Activated effector memory CD4-positive, alpha-beta T cell treated with anti-CD3 and anti-CD28 coated beads, Interleukin-2, amount 50 U/mL, for 16 hours (primary cell): ENCODE measurements around the gene ANO10.
"Not testable (repeated sequence)": the region's sequence is repeated elsewhere in the genome, so short reads cannot be mapped to it uniquely, and the experiment has no call there.

Source experiments
- DNase-seq: peaks from one replicate; pipeline ENCODE4 v3.0.0-alpha.2; 2020

The ANO10 gene

GRCh38 chr3:43624619-43625305 lies 3.0 kb upstream of the ANO10 start:
- no peak for DNase-seq

- no peak for DNase-seq
Measured at GRCh38 chr3:43620831-43621655, 768 bp downstream of the ANO10 start.

DNA sequence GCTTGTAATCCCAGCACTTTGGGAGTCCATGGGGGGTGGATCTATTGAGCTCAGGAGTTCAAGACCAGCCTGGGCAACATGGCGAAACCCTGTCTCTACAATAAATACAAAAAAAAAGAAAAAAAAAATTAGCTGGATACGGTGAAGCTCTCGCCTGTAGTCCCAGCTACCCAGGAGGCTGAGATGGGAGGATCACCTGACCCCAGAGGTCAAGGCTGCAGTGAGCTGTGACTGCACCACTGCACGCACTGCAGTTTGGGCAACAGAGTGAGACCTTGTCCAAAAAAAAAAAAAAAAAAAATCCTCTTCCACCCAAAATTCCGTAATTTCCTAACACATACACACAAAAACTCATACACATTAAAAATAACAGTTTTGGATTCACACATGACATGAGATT lies 2.2 kb downstream of the ANO10 start:
- no peak for DNase-seq

DNA sequence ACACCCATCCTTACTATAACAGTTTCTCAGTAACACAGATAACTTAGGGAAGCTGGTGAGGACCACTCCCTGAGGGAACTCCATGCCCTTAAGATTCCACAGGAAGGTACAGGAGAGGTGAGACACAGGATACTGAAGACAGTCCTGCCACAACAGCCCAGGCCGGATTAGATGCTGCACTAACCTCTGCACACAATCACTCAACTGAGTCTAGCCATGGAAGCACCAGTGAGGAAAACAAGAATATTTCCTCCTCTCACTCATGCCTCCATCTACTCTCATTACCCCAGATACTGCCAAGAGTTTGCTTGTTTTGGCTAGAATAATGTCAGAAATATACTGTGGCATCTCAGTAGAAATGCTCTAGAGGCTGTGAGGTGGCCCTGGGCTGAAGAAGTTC lies 3.7 kb downstream of the ANO10 start:
- no peak for DNase-seq

DNA sequence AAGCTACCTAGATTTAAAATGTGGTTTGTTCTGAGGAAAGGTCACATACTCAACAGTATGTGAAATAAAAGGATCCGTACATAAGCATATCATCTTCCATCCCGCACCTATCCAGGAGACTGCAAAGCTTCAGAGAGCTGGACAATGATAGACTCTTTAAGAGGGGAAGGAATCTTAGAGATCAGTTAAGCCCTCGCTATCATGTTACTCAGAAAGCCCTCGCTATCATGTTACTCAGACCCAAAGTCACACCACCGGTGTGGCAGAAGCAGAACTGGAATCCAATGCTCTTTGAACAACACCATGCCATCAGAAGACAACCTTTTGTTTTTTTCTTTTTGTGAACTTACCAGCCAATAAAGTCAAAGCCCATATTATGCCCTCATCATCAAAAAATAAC lies 5.8 kb downstream of the ANO10 start:
- DNase-seq, result no peak

- DNase-seq, result no peak
Measured at GRCh38 chr3:43615133-43615532, 6.7 kb downstream of the ANO10 start.

DNA sequence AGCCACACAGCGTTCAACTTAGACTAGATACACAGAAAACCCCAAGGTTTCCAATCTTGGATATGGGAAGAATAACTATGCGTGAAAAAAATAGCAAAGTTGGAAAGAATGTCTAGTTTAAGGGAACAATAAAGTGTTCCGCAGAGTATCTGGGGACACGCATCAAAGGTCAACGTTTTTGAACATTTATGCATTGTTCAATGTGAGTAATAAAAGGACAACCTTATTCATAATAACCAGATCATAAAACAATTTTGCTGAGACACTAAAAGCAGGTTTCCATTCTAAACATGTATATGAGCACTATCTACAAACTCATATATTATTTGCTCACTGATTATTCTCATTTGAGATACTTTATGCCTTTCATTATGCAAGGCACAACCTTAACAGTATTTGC lies 7.8 kb downstream of the ANO10 start:
- DNase-seq, result no peak

DNA sequence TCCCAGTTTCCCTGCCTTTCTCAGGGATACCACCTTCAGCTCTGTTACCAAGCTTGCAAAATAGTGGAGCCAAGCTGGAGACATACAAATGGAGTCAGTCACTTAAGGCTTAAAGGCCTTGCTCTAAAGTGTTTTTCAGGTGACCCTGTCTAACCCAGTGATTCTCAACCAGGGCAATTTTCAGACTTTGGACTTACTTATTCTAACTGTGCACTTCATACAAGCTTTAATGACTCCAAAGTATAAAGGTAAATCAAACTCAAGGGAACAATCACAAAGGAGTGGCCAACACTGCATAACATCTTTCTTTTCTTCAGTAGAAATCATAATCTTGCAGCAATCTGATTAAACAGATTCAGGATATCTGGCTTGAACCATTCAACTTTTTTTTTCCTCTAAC lies 9.4 kb downstream of the ANO10 start:
- no peak for DNase-seq

- no peak for DNase-seq
Measured at GRCh38 chr3:43609406-43609805, 12.4 kb downstream of the ANO10 start.

DNA sequence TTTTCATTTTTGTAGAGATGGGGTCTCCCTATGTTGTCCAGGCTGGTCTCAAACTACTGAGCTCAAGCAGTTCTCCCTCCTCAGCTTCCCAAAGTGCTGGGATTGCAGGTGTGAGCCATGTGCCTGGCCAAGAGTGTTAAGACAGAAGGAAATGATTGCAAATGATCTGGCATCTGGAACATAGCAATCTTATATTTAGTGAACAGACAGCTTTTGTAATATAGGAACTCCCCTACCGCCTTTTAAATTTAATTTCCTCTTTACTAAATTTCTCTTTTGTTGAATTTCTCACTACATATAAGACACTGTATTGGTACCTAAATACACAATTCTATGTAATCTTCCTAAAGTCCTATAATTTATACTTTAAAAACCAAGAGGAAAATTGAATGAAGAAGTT lies 13.1 kb downstream of the ANO10 start:
- DNase-seq, result no peak

GRCh38 chr3:43606284-43606683 lies 15.5 kb downstream of the ANO10 start:
- DNase-seq, result no peak

DNA sequence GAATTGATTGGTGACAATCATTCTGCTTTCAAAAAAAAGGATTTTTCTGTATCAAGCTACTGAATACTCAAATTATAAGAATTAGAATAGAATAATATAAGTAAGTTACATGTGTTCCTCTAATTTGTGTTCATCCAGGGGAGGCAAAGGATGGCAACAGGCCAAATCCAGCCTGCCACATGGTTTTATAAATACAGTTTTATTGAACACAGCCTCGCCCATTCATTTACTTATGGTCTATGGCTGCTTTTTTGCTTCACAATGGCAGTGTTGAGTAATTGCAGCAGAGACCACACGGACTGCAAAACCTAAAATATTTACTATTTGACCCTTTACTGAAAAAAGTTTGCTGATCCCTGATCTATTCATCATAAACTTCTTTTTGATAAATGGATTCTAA lies 21.9 kb downstream of the ANO10 start:
- not testable (repeated sequence) for DNase-seq

GRCh38 chr3:43597961-43598360 lies 23.9 kb downstream of the ANO10 start:
- DNase-seq, result no peak

- not testable (repeated sequence) for DNase-seq
Measured at GRCh38 chr3:43596178-43596577, 25.6 kb downstream of the ANO10 start.

GRCh38 chr3:43595280-43595679 lies 26.5 kb downstream of the ANO10 start:
- not testable (repeated sequence) for DNase-seq

DNA sequence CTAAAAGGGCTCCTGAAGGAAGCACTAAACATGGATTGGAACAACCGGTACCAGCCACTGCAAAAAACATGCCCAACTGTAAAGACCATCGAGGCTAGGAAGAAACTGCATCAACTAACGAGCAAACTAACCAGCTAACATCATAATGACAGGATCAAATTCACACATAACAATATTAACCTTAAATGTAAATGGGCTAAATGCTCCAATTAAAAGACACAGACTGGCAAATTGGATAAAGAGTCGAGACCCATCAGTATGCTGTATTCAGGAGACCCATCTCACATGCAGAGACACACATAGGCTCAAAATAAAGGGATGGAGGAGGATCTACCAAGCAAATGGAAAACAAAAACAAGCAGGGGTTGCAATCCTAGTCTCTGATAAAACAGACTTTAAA lies 28.2 kb downstream of the ANO10 start:
- not testable (repeated sequence) for DNase-seq

GRCh38 chr3:43591866-43592265 lies 29.9 kb downstream of the ANO10 start:
- not testable (repeated sequence) for DNase-seq

GRCh38 chr3:43587303-43587702 lies 34.5 kb downstream of the ANO10 start:
- DNase-seq, result no peak

DNA sequence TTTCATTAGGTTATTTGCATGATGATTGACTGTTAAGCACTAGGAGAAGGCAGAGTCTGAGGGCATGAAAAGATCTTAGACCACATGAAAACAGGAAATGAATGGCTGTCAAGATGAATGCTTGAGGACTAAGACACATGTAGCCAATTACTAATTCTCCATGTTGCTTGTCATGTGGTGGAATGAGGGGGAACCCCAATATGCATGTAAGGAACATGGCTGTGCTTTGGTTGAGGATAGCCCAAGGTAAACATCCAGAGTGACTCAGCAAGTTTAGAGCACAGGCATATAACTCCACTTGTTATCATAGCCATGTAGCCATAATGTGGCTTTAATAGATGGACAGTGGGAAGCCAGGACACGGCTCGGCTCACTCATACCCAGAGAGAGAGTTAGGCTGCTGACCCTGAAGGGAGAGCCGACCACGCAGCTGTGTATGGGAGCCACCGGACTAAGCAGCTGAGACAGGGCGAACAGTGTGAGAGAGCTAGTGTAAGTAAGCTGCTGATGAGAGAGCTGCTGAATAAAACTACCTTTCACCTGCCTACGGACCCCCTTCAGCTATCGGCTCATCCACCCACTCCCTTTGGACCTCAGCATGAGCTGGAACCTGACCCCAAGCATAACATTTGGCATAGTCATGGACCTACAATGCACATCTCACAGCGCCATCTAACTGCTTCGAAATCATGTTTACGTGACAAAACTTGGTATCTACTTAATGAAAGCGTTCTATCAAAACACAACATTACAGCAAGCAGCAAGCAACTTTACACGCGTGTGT lies 37.6 kb downstream of the ANO10 start:
- no peak for DNase-seq

GRCh38 chr3:43583481-43583880 lies 38.3 kb downstream of the ANO10 start:
- no peak for DNase-seq

- no peak for DNase-seq
Measured at GRCh38 chr3:43582866-43583265, 38.9 kb downstream of the ANO10 start.

DNA sequence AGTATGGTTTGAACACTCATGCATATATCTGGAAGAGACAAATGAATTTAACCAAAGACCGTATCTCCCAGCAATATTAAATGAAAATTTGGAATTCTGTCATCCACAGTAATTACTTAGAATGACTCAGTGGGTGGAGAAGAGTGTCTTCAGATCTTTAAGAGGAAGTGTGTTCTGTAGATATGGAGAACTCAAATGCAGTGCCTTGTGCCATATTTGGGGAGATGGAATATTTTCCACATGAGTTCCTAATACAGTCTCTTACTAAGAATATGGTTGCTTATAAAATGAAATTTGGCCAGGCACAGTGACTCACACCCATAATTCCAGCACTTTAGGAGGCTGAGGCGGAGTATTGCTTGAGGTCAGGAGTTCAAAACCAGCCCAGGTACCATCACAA lies 40.5 kb downstream of the ANO10 start:
- no peak for DNase-seq

- DNase-seq, result no peak
Measured at GRCh38 chr3:43580181-43580580, 41.6 kb downstream of the ANO10 start.

DNA sequence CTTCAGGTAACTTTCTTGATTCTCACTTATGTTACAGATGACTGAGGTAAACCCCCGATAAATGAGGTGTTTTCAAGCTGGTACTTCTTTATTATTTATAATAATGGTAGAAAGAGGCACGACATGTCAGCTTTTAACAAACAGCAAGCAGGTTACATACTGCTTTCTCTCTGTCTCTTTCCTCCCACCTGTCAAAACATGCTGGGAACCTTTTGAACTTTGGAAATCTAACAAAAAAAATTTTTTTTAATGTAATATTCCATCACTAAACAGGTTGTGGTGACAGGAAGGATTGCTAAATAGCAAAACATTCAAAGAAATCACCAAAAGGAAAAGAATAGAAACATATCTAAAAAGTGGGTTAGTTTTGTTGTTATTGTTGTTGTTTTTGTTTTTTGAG lies 48.2 kb downstream of the ANO10 start:
- DNase-seq, result no peak
